DMS153 (cell line): ENCODE data around the gene WIZ.

Experiments used
- DNase-seq: peaks from one replicate; lab custom pipeline; 2025; lab: John Stamatoyannopoulos, UW

The WIZ gene

DNA sequence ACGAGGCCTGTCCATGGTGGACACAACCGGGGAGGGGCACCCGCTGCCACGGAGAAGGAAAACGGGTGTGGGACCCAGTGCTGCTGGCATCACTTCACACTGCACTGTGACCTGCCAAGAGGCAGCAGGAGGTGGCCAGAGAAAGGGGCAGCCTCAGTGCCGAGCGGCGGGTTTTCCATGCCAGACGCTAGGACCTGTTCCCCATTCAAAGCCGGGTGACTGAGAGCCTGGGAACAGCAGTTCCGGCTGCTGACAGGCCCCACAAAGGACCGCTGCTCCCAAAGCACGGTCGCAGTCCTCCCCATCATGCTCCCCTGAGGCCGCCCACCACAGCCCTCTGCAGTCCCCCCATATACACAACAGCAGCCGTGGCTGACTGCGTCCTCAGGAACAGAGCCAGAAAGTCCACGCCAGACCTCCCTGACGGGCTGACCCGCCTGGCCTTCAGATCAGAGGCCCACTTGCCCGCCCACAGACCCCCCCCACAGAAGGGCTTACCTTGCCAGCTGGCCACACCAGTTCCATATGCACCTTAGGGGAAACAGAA, 75.6 kb downstream of the WIZ start:
- no peak for DNase-seq

DNA sequence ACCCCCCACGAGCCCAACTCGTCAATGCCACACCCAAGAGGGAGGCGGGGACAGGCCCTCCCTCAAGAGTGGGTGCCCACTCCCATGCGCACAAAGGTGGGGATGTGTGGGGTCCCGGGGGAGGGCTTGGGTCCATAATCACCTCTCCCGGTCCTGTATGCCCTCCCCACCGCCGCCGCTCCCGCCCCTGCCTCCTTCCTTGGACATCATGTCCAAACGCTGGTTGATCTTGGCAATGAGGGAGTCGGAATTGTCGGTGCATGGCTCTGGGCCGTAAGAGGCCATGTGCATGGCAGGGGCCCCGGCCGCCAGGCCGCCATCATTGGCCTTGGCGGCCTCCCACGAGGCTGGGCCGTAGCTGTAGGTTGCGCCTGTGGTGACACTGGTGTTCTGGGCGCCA, 76.1 kb downstream of the WIZ start:
- DNase-seq, result no peak

DNA sequence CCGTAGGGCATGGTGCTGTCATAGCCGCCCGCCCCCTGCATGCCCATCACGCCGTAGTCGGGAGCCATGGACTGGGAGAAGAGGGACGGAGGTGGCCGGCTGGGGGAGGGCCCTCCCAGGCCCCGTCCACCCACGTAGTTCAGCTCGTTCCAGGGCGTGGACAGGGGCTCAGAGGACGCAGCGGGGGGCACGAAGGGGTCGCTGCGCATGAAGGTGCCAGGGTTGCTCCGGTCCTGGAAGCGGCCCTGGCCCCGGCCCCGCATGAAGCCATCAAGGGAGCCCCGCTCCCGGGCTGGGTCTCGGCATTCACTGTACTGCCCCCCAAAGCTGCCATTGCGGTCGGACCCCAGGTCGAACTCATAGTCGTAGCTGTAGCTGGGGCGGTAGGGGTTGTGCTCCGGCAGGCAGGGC, 76.9 kb downstream of the WIZ start:
- no peak for DNase-seq

DNA sequence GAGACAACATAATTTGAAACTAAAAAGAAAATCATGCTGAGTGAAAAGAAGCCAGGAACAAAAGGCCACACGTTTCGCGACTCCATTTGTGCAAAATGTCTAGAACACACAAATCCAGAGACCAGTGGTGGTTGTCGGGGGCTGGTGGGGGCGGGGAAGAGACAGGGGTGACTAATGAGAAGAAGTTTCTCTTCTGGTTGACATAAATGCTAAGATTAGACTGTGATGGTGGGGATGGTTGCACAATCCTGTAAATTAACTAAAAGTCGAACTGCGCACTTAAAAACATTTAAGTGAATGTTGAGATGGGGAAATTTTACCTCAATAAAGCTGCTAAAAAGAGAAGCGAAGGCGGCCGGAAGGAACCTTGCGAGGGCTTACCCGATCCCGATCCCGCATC, 77.3 kb downstream of the WIZ start:
- no peak for DNase-seq

DNA sequence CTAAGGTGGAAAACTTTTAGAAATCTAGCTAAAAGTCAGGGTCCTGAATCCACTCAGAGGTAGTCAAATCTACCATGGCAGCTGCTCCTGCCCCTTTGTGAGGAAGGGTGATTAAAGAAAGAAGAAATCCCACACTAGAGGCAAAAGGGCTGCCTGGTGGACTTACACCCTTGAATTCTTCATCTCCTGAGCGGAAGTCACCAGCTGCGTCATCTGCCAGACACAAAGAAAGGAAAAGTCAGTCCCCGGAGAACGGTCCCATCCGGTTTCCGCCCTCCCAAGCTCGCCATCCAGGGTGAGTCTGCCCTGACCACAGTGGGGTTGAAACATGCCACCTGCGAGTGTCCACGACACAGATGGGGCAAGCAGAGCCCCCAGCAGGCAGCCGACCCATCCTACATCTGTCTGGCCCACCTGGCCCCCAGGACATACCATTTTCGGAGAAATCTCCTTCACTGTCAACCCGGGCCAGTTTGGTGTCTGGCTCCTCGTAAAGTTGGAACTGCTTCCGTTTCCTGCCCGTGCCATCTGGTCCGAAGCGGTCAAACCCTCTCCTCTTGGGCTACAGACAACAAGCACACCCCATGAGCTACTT, 77.9 kb downstream of the WIZ start:
- no peak for DNase-seq

DNA sequence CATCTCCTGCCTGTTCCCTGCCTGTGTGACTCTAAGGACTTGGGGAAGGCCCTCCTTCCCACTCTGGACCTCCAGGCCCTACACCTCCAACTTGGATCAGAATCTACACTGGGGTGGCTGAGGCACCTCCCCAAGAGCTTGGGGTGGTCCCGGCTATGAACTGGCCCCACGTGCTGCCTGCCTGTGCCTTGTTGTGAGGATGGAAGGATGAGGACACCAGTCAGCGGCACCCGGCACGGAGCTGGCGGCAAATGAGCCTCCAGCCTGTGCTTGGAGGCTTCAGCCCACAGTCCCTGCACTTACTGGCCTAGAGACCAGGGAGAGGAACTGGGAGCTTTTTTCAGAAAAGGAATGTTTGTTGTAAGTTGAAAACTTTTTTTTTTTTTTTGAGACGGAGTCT, 78.6 kb downstream of the WIZ start:
- no peak for DNase-seq
